GM12878 (cell line): Measurements from ENCODE around the gene ZMYM5. TPM values are rescaled to one million over a fixed set of nuclear protein-coding genes. Genes with fewer than 3 reads are reported as not detected.

Experiments
- CREM ChIP-seq: IDR thresholded peaks from 2 replicates; pipeline ENCODE4 v1.6.1; 2014; ENCODE audit warnings: antibody characterized with exemption, low read depth
- KAT2A ChIP-seq: conservative IDR thresholded peaks from 2 replicates; pipeline ENCODE4 v1.6.1; 2011; ENCODE audit warnings: low read depth, low read length; ENCODE audit not compliant: control insufficient read depth
- MEF2A ChIP-seq: IDR thresholded peaks from 2 replicates; pipeline ENCODE4 v1.6.1; 2011; ENCODE audit warnings: low read depth, mild to moderate bottlenecking, low read length, moderate library complexity; ENCODE audit not compliant: insufficient read depth
- POLR2A ChIP-seq: IDR thresholded peaks from 2 replicates; pipeline ENCODE4 v1.6.1; 2011; ENCODE audit warnings: low read depth, mild to moderate bottlenecking, low read length
- POLR2AphosphoS5 ChIP-seq: IDR thresholded peaks from 2 replicates; pipeline ENCODE4 v1.6.1; 2011; ENCODE audit warnings: mild to moderate bottlenecking, low read length, inconsistent platforms
- SMAD5 ChIP-seq: IDR thresholded peaks from 2 replicates; pipeline ENCODE4 v1.6.1; 2016; ENCODE audit warnings: antibody characterized with exemption, low read depth
- SMARCA5 ChIP-seq: fragments of 450-650 bp; IDR thresholded peaks from 2 replicates; pipeline ENCODE4 v1.6.1; 2017; ENCODE audit warnings: mild to moderate bottlenecking
- SPI1 ChIP-seq: IDR thresholded peaks from 2 replicates; pipeline ENCODE4 v1.6.1; 2011; ENCODE audit warnings: low read depth, mild to moderate bottlenecking, low read length, moderate library complexity, borderline replicate concordance; ENCODE audit not compliant: insufficient read depth
- TAF1 ChIP-seq: IDR thresholded peaks from 2 replicates; pipeline ENCODE4 v1.6.1; 2011; ENCODE audit warnings: mild to moderate bottlenecking, low read depth, low read length, borderline replicate concordance
- YY1 ChIP-seq: IDR thresholded peaks from 2 replicates; pipeline ENCODE4 v1.6.1; 2011; ENCODE audit warnings: low read depth, mild to moderate bottlenecking, low read length
- ZBED1 ChIP-seq: IDR thresholded peaks from 2 replicates; pipeline ENCODE4 v1.6.1; 2016; ENCODE audit warnings: borderline replicate concordance
- polyA plus RNA-seq, 11 experiments: library from polyadenylated mRNA; depleted of rRNA in 4 of 11; unstranded in 6 of 11; stranded (reverse) in 5 of 11; fragments of >200 nt; fragmentation: Nextera tagmentation in 4 of 11; fragmentation: Illumina TruSeq in 1 of 11; extraction: Ambion mirVana in 4 of 11; extraction: Trizol in 1 of 11; gene quantifications; 1 replicate in 1 of 11; 2 replicates in 10 of 11; pipeline versions ENCODE4 v1.2.1 to v1.2.3, GENCODE V29; 2011 to 2016; ENCODE audit warnings: inconsistent platforms in 2 of 11, missing spikeins in 2 of 11, low read depth in 1 of 11
- total RNA-seq, 4 experiments: library from RNA; depleted of rRNA in 3 of 4; stranded (reverse); fragments of >200 nt in 3 of 4; fragmentation: Illumina TruSeq in 1 of 4; extraction: Trizol in 1 of 4; gene quantifications; 2 replicates each; pipeline versions ENCODE4 v1.2.1 to v1.2.3, GENCODE V29; 2013 to 2021
- TF ChIP-seq, protein P1 (sequence below): fragments of 450-650 bp; IDR thresholded peaks from 2 replicates; pipeline ENCODE4 v1.6.1; 2017; ENCODE audit warnings: mild to moderate bottlenecking, moderate library complexity
- TF ChIP-seq, protein P2 (sequence below), 3 experiments: IDR thresholded peaks in 2 of 3; conservative IDR thresholded peaks in 1 of 3; 2 replicates each; pipeline ENCODE4 v1.5.1; 2011; ENCODE audit warnings: low read depth in 3 of 3, low read length in 3 of 3, mild to moderate bottlenecking in 3 of 3, control low read depth in 2 of 3, moderate library complexity in 2 of 3, inconsistent platforms in 1 of 3, mixed read lengths in 1 of 3; ENCODE audit not compliant: control insufficient read depth in 2 of 3, insufficient read depth in 1 of 3; ENCODE audit errors: extremely low read depth in 1 of 3
- TF ChIP-seq, protein P3 (sequence below): fragments of 450-650 bp; IDR thresholded peaks from 2 replicates; pipeline ENCODE4 v1.6.1; 2016; ENCODE audit warnings: mild to moderate bottlenecking
- TF ChIP-seq, protein P4 (sequence below): IDR thresholded peaks from 2 replicates; pipeline ENCODE4 v1.6.1; 2012; ENCODE audit warnings: mild to moderate bottlenecking, low read depth, low read length
- TF ChIP-seq, protein P5 (sequence below): IDR thresholded peaks from 2 replicates; pipeline ENCODE4 v1.6.1; 2011; ENCODE audit warnings: borderline replicate concordance, low read depth, mild to moderate bottlenecking, moderate library complexity, low read length; ENCODE audit not compliant: insufficient read depth, poor library complexity, severe bottlenecking

ZMYM5 gene
- total and polyA plus RNA-seq, 10 of the 15 experiments (the other 5 are each of a cell fraction or from before 2014, with no cell fraction given): 7.1 to 13.7 (median 10.6) TPM

DNA sequence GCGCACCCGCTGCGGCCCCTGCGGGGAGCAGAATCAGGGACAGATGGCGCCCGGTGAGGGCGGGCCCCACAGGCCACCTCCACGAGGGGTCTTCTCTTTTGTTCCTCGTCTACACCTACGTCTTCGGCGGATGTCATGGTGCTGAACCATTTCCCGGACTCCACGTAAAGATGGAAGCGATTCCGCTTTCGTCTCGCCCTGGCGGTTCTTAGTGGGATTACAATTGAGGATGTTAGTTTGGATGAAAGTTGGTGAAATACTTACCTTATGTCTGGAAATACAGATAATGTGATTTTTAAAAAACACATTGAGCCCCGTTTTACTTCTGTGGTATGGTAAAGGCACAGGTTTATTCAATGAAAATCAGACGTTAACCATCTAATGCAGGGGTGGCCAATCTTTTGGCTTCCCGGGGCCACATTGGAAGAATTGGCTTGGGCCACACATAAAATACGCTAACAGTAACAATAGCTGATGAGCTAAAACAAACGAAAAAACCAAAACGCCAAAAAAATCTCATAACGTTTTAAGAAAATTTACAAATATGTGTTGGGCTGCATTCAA lies 1.4 kb upstream of the ZMYM5 start (continued):
- peak; percentile 6; the same call in 1 of the 2 replicates for TF ChIP-seq YY1
- TF ChIP-seq, protein P1, sequence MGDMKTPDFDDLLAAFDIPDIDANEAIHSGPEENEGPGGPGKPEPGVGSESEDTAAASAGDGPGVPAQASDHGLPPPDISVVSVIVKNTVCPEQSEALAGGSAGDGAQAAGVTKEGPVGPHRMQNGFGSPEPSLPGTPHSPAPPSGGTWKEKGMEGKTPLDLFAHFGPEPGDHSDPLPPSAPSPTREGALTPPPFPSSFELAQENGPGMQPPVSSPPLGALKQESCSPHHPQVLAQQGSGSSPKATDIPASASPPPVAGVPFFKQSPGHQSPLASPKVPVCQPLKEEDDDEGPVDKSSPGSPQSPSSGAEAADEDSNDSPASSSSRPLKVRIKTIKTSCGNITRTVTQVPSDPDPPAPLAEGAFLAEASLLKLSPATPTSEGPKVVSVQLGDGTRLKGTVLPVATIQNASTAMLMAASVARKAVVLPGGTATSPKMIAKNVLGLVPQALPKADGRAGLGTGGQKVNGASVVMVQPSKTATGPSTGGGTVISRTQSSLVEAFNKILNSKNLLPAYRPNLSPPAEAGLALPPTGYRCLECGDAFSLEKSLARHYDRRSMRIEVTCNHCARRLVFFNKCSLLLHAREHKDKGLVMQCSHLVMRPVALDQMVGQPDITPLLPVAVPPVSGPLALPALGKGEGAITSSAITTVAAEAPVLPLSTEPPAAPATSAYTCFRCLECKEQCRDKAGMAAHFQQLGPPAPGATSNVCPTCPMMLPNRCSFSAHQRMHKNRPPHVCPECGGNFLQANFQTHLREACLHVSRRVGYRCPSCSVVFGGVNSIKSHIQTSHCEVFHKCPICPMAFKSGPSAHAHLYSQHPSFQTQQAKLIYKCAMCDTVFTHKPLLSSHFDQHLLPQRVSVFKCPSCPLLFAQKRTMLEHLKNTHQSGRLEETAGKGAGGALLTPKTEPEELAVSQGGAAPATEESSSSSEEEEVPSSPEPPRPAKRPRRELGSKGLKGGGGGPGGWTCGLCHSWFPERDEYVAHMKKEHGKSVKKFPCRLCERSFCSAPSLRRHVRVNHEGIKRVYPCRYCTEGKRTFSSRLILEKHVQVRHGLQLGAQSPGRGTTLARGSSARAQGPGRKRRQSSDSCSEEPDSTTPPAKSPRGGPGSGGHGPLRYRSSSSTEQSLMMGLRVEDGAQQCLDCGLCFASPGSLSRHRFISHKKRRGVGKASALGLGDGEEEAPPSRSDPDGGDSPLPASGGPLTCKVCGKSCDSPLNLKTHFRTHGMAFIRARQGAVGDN: no peak
- TF ChIP-seq SPI1: no peak
- TF ChIP-seq, protein P2, sequence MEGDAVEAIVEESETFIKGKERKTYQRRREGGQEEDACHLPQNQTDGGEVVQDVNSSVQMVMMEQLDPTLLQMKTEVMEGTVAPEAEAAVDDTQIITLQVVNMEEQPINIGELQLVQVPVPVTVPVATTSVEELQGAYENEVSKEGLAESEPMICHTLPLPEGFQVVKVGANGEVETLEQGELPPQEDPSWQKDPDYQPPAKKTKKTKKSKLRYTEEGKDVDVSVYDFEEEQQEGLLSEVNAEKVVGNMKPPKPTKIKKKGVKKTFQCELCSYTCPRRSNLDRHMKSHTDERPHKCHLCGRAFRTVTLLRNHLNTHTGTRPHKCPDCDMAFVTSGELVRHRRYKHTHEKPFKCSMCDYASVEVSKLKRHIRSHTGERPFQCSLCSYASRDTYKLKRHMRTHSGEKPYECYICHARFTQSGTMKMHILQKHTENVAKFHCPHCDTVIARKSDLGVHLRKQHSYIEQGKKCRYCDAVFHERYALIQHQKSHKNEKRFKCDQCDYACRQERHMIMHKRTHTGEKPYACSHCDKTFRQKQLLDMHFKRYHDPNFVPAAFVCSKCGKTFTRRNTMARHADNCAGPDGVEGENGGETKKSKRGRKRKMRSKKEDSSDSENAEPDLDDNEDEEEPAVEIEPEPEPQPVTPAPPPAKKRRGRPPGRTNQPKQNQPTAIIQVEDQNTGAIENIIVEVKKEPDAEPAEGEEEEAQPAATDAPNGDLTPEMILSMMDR (IDR thresholded peaks at IDR 0.05 in 2 of 3, conservative IDR thresholded peaks at IDR 0.05 in 1 of 3; ENCODE audit: control insufficient read depth in 2 of 3, extremely low read depth in 1 of 3, insufficient read depth in 1 of 3, low read depth in 3 of 3, low read length in 3 of 3): peak; percentile 51 to 67 (median 56); a peak in 5 of 6 replicates
- TF ChIP-seq KAT2A: no peak
- TF ChIP-seq, protein P3, sequence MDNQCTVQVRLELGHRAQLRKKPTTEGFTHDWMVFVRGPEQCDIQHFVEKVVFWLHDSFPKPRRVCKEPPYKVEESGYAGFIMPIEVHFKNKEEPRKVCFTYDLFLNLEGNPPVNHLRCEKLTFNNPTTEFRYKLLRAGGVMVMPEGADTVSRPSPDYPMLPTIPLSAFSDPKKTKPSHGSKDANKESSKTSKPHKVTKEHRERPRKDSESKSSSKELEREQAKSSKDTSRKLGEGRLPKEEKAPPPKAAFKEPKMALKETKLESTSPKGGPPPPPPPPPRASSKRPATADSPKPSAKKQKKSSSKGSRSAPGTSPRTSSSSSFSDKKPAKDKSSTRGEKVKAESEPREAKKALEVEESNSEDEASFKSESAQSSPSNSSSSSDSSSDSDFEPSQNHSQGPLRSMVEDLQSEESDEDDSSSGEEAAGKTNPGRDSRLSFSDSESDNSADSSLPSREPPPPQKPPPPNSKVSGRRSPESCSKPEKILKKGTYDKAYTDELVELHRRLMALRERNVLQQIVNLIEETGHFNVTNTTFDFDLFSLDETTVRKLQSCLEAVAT: peak; percentile 15; the same call in 1 of the 2 replicates
- TF ChIP-seq MEF2A: no peak
- TF ChIP-seq, protein P4, sequence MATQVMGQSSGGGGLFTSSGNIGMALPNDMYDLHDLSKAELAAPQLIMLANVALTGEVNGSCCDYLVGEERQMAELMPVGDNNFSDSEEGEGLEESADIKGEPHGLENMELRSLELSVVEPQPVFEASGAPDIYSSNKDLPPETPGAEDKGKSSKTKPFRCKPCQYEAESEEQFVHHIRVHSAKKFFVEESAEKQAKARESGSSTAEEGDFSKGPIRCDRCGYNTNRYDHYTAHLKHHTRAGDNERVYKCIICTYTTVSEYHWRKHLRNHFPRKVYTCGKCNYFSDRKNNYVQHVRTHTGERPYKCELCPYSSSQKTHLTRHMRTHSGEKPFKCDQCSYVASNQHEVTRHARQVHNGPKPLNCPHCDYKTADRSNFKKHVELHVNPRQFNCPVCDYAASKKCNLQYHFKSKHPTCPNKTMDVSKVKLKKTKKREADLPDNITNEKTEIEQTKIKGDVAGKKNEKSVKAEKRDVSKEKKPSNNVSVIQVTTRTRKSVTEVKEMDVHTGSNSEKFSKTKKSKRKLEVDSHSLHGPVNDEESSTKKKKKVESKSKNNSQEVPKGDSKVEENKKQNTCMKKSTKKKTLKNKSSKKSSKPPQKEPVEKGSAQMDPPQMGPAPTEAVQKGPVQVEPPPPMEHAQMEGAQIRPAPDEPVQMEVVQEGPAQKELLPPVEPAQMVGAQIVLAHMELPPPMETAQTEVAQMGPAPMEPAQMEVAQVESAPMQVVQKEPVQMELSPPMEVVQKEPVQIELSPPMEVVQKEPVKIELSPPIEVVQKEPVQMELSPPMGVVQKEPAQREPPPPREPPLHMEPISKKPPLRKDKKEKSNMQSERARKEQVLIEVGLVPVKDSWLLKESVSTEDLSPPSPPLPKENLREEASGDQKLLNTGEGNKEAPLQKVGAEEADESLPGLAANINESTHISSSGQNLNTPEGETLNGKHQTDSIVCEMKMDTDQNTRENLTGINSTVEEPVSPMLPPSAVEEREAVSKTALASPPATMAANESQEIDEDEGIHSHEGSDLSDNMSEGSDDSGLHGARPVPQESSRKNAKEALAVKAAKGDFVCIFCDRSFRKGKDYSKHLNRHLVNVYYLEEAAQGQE: no peak
- TF ChIP-seq SMAD5: no peak
- TF ChIP-seq, protein P5, sequence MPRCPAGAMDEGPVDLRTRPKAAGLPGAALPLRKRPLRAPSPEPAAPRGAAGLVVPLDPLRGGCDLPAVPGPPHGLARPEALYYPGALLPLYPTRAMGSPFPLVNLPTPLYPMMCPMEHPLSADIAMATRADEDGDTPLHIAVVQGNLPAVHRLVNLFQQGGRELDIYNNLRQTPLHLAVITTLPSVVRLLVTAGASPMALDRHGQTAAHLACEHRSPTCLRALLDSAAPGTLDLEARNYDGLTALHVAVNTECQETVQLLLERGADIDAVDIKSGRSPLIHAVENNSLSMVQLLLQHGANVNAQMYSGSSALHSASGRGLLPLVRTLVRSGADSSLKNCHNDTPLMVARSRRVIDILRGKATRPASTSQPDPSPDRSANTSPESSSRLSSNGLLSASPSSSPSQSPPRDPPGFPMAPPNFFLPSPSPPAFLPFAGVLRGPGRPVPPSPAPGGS: no peak
- TF ChIP-seq CREM: peak; percentile 28; the same call in 1 of the 2 replicates
- no peak for TF ChIP-seq TAF1
- TF ChIP-seq SMARCA5: no peak
- TF ChIP-seq POLR2A: no peak
- peak; percentile 46; the same call in 1 of the 2 replicates for TF ChIP-seq POLR2AphosphoS5
- no peak for TF ChIP-seq ZBED1
